ENCODE results near the gene GHITM.
"Not testable (repeated sequence)": the region's sequence is repeated elsewhere in the genome, so short reads cannot be mapped to it uniquely, and the experiment has no call there.

Gene GHITM

DNA sequence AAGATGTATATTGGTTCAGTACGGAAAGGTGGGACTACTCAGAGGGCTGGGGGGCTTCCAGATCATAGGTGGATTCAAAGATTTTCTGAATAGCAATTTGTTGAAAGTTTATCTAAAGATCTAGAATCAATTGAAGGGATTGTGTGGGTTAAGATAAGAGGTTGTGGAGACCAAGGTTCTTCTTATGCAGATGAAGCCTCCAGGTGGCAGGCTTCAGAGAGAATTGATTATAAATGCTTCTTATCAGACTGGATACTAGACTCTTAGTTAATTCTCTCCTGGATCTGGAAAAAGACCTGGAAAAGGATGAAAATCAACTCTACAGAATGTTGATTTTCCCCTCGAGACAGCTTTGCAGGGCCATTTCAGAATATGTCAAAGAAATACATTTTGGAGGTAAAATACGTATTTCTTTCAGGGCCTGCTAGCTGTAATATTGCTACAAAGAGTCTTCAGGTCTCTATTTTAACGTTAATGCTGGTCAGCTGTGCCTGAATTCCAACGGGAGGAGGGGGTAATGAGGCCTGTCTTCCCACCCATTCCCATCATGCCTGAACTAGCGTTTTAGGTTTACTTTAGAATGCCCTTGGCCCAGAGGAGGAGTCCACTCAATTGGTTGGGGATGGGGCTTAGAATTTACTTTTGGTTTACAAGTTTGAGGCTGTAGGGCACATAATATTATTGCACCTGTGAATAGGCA is 21.5 kb downstream of the GHITM start:
- no peak for TF ChIP-seq POLR2A (IDR thresholded peaks at IDR 0.05; ENCODE audit: low read length)
- TF ChIP-seq GATA1 (IDR thresholded peaks at IDR 0.05; ENCODE audit: low read depth, low read length): no peak

DNA sequence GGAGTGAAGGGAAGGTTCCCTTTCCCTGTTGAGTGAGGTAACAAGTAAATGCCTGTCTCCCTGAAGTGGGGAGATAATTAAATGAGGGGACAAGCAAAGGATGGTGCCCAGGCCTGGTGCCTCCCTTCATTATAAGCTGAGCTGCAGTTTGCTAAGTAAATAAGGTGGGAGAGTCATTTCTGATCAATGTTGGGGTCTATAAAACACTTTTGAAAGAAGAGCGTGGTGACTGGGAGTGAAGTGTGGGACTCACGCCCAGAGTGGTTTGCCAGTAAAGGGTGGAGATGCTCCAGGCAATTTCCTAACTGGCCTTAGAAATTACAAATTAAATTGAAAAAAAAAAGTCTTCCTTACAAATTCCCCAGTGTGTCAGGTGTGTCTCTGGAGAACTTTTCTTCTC is 24.7 kb downstream of the GHITM start:
- no peak for DNase-seq
- TF ChIP-seq GATA1 (IDR thresholded peaks at IDR 0.05; ENCODE audit: low read depth, low read length) (no peak), POLR2A (IDR thresholded peaks at IDR 0.05; ENCODE audit: low read length) (no peak)

More for the DNA sequence above, 21.5 kb downstream of the GHITM start:
- DNase-seq: no peak

DNA sequence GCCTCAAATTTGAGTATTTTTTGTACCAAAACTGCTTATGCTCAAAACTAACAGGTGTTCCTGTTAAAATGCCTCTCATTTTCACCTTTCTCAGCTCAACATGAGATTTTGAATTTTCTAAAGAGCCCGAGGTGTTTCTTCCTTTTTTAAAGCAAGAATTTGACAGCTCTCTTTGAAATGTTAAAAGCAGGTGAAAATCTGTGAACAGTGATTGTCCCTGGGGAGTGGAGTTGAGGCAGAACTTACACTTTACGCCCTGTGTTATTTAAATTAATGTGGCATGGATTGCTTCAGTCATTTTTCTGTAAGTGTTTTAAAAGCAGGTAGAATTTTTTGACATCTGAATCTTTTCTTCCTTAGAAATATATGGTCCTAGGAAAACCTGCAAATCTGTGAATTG is 25.1 kb downstream of the GHITM start:
- no peak for DNase-seq
- no peak for TF ChIP-seq GATA1 (IDR thresholded peaks at IDR 0.05; ENCODE audit: low read depth, low read length)
- no peak for TF ChIP-seq POLR2A (IDR thresholded peaks at IDR 0.05; ENCODE audit: low read length)

DNA sequence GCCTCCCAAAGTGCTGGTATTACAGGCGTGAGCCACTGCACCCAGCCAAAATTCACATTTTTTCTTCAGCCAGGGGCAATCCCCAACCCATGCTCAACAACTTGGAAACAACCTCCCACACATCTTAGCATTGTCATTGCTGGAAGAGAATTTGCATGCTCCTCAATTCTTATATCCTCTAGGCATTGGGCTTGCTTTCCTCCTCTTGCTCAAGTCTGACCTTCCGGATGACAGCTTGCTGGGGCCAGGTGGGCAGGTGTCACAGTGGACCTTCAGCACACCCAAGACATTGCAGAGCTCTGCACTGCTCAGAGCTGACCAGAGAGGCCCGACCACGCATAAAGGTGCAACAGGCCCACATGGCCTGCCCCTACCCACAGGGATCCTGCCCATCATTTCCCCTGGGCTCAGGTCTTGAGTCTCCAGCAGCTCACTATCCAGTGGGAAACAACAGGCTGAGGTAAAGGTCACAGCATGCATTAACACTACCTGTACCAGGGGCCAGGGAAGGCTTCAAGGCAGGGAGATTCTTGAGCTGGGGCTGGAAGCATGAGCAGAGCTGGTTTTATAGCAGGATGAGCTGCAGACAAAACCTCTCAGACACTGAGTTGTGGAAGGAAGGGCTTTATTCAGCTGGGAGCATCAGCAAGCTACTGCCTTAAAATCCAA is 27.4 kb downstream of the GHITM start:
- TF ChIP-seq GATA1 (IDR thresholded peaks at IDR 0.05; ENCODE audit: low read depth, low read length): no peak
- no peak for TF ChIP-seq POLR2A (IDR thresholded peaks at IDR 0.05; ENCODE audit: low read length)

DNA sequence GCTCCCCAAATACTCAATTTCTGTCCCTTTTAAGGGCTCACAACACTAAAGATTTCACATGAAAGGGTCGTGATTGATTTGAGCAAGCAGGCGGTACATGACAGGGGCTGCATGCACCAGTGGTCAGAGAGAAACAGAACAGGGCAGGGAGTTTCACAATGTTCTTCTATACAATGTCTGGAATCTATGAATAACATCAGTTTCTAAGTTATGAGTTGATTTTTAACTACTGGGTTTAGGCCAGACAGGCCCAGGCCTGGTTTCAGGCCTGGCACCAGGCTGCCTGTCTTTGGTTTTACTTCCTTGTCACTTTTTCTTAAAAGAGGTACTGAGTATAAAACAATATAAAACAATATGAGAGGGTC is 28.0 kb downstream of the GHITM start:
- not testable (repeated sequence) for DNase-seq

More for the DNA sequence above, 27.4 kb downstream of the GHITM start:
- no peak for DNase-seq

DNA sequence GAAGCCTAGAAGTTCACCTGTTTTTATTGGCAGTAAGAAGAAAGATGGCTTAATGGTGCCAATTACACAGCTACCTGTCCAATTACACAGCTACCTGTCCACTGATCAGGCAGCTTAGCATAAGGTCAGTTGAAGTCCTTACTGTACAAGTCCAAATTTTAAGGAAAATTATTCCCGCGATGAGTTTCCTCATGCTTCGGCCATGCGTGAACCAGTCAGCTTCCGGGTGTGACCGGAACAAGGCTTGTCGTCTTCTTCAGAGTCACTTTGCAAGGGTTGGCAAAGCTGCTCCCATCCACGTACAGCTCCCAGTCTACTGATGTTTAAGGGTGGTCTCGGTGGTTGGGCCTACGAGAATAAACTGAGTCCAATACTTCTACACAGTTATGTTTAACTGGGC is 29.1 kb downstream of the GHITM start:
- not testable (repeated sequence) for DNase-seq

DNA sequence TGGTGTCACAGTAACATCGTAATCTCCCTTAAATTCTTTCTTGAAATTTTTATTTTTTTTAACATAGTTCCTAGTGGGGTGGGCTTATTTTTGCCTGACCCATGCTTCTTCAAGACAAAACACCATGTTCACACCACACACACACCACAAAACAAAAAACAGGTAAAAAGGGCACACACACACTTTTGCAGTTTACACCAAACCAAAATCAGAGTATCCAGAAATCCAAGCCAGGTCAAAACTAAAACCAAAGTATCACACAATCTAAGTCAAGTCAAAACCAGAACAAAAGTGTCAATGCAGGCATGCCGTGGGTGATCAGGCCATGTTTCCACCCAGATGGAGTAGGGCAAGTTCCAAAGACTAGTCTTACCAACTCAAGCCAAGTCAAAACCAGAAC is 31.9 kb downstream of the GHITM start:
- DNase-seq: not testable (repeated sequence)

DNA sequence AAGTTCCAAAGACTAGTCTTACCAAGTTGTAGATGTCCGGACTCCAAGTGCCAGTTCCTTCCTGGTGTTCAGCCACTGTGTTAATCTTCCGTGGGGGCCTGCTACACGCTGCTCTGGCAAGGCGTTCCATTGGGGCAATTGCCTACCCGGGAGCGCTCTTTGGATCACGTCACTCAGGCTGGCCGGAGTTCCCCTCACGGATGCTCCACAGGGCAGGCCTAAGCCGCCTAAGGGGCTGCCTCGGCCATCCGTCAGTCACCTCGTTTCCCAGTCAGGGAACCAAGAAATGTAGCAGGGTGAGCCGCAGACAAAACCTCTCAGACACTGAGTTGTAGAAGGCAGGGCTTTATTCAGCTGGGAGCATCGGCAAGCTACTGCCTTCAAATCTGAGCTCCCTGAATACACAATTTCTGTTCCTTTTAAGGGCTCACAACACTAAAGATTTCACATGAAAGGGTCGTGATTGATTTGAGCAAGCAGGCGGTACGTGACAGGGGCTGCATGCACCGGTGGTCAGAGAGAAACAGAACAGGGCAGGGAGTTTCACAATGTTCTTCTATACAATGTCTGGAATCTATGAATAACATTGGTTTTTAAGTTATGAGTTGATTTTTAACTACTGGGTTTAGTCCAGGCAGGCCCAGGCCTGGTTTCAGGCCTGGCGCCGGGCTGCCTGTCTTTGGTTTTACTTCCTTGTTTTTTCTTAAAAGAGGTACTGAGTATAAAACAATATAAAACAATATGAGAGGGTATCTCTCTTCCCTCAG is 32.6 kb downstream of the GHITM start:
- not testable (repeated sequence) for DNase-seq

DNA sequence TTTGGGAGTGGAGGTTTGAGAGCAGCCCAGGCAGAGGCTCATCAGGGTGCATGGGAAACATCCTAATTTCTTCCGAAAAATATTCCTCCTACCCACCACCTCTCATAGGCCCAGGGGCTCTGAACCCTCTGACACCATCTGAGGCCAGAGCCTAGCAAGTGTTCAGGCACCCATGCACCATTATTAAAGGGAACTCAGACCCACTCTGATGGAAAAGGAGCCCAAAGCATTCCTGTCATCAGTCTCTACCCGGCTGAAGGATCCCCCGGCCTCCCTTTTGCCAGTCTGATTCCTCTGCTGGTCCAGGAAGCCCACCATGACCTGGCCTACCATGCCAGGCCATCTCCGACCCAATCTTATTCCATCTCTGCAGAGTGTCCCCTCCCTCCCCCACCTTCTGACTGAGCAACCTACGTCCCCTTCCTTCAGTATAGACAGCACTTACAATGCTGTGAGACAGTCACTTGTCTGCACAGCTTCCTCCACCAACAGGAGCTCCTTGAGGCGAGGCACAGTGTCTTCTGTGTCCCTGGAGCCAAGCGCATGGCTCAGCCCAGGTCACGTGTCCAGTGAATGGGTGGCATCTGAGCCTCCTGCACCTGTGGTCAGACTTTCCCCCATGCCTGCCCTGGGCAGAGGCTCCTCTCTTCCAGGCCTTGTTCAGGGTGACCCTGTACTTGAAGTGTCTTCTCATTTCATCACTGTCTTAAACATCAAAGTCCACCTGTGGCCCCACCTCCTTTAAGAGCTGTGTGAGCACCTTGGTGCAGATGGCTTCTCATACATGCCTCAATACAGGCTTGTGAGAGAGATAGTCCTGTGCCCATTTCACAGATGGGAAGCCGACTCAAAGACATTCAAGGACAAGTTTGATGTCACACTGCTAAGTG is 33.4 kb downstream of the GHITM start:
- TF ChIP-seq POLR2A (IDR thresholded peaks at IDR 0.05; ENCODE audit: low read length) (no peak), GATA1 (IDR thresholded peaks at IDR 0.05; ENCODE audit: low read depth, low read length) (no peak)

DNA sequence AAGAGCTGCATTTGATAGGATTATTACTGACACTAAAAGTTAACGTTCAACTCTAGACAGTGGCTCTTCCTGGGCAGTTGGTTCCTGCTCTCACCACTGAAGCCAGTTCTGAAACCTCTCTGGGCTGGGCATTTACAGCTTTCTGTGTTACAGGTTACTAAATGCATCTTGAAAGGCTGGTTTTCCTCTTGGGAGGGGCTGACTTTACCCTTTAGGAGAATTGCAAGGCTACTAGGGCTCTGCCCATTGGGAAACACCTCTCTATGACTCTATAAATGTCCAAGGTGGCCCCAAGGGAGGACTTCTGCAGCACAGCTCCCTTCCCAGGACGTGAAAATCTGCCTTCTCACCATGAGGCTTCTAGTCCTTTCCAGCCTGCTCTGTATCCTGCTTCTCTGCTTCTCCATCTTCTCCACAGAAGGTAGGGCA is 34.2 kb downstream of the GHITM start, which contains the start of gene GPR15LG:
Gene GPR15LG (plus strand): TSS at position 301 of the 429 bp plus-strand sequence. CDS start 51 bp downstream, at position 352.
- no peak for TF ChIP-seq GATA1 (IDR thresholded peaks at IDR 0.05; ENCODE audit: low read depth, low read length)
- no peak for TF ChIP-seq POLR2A (IDR thresholded peaks at IDR 0.05; ENCODE audit: low read length)
- DNase-seq: no peak

More for the DNA sequence above, 33.4 kb downstream of the GHITM start:
- no peak for DNase-seq

DNA sequence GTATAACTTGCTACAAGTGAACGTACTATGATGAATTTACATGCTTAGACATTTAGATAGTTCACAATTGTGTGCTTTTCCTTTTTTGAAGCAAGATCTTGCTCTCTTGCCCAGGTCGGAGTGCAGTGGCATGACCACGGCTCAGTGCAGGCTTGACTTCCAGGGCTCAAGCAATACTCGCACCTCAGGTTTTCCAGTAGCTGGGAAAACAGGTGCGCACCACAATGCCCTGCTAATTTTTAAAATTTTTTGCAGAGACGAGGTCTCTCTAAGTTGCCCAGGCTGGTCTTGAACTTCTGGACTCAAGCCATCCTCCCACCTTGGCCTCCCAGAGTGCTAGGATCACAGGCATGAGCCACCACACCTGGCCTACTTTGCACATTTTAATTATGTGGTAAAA is 36.1 kb downstream of the GHITM start:
- TF ChIP-seq POLR2A (IDR thresholded peaks at IDR 0.05; ENCODE audit: low read length): no peak
- no peak for TF ChIP-seq GATA1 (IDR thresholded peaks at IDR 0.05; ENCODE audit: low read depth, low read length)
- no peak for DNase-seq

DNA sequence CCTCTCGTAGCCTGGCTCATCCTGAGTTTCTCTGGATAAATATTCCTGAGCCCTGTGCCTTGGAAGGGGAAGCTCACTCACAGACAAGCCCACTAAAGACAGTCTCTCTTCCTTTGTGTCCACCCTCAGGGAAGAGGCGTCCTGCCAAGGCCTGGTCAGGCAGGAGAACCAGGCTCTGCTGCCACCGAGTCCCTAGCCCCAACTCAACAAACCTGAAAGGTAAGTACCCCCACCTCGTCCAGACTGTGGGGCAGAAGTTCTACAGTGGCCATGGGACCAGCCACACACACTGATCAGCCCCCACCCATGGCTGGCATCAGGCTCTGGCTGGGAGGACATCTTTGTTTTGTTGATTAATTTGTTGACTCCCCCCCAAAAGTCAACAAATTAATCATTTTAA is 37.0 kb downstream of the GHITM start:
- DNase-seq: no peak
- TF ChIP-seq POLR2A (IDR thresholded peaks at IDR 0.05; ENCODE audit: low read length) (no peak), GATA1 (IDR thresholded peaks at IDR 0.05; ENCODE audit: low read depth, low read length) (no peak)

DNA sequence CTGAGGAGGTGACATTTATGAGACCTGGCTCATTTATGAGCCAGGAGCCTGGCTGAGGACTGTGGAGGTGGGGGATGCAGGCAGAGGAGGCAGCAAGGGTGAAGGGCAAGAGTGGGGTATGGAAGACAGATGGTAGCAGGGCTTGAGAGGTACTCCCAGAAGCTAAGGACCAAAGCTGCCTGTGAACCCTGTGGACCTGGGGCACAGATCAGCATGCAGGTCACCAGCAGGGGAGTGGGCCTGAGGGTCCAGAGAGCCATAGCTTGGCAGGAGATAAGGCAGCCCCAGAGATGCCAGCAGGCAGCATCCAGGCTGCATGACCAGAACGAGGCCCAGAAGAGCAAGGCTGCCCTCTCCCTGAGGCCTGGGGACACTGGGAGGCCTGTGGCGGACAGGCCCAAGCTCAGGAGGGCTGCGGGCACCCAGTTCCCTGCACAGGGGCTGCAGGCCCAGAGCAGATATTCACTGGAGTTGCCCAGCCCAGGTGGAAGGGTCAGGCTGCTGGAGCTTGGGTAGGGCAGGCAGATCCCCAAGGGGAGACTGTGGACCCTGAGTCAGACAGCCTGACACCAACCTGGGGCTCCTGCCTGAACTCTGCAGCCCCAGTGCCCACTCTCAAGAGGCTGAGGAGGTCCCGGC is 37.6 kb downstream of the GHITM start:
- DNase-seq: no peak

More for the DNA sequence above, 37.6 kb downstream of the GHITM start:
- no peak for TF ChIP-seq GATA1 (IDR thresholded peaks at IDR 0.05; ENCODE audit: low read depth, low read length)
- no peak for TF ChIP-seq POLR2A (IDR thresholded peaks at IDR 0.05; ENCODE audit: low read length)

Data from erythroblast (primary cell).